GM23248 (cell line): ENCODE results near the gene MOSPD3.

ENCODE experiments used
- EZH2 ChIP-seq: fragments of 200-600 bp; sonication (generic); IDR thresholded peaks from 2 replicates; pipeline ENCODE4 v1.6.1; 2018; ENCODE audit warnings: antibody characterized with exemption, mild to moderate bottlenecking; ENCODE audit not compliant: insufficient read depth, poor library complexity, severe bottlenecking
- EZH2phosphoT487 ChIP-seq: fragments of 200-600 bp; sonication (generic); IDR thresholded peaks from 2 replicates; pipeline ENCODE4 v1.6.1; 2018; ENCODE audit warnings: antibody characterized with exemption, moderate library complexity, mild to moderate bottlenecking, low read depth; ENCODE audit not compliant: insufficient read depth

- no peak for TF ChIP-seq EZH2phosphoT487
- no peak for TF ChIP-seq EZH2
These were observed 38.5 kb upstream of the MOSPD3 start, which contains the start of gene SAP25 for GRCh38 chr7:100573691-100574361.
